ENCODE measurements around the gene SMOC2. TPM values are rescaled to one million over a fixed set of nuclear protein-coding genes. Genes with fewer than 3 reads are reported as not detected.
"Not testable (repeated sequence)": the region's sequence is repeated elsewhere in the genome, so short reads cannot be mapped to it uniquely, and the experiment has no call there.

SMOC2 gene
- total RNA-seq, 8 experiments from 2014 or later, result 0.15 to 31.4 (median 0.94) TPM; not detected in 2

GRCh38 chr6:168700880-168701279, 259.9 kb downstream of the SMOC2 start:
- peaks cover 0 to 6% of the 10 kb centered on the region in 2 donors for H3K4me1 ChIP-seq (replicated peaks in 1 of 2)
- no peak for ATAC-seq (replicated peaks in 6 of 8)
- H3K4me3 ChIP-seq, result no peak overlapping the region
- whole genome bisulfite sequencing, 10 experiments, result 83 to 100% (median 91%) methylated on average over 1 to 4 of the region's 8 CpGs; no CpG with 5 or more reads in 6 of the 10 experiments
- no peak overlapping the region for H3K27ac ChIP-seq
- in situ Hi-C loops (cut with MboI; ENCODE audit: low pct_unique_long_range_greater_than_20kb in 2 of 9, low sequenced_read_pairs in 9 of 9, unreplicated experiment in 9 of 9), result no loop called here

- peak in 4 of 8 experiments; percentile 29 to 64 (median 49) for ATAC-seq (replicated peaks in 6 of 8)
- Histone ChIP-seq H3K27ac (no peak overlapping the region), H3K4me3 (no peak overlapping the region), H3K4me1 (replicated peaks in 1 of 2) (peaks cover 0 to 21% of the 10 kb centered on the region in 2 donors)
- in situ Hi-C loops (cut with MboI; ENCODE audit: low pct_unique_long_range_greater_than_20kb in 2 of 9, low sequenced_read_pairs in 9 of 9, unreplicated experiment in 9 of 9), result no loop called here
- 0 to 84% (median 65%) methylated on average over 1 to 5 of the region's 16 CpGs; no CpG with 5 or more reads in 7 of the 10 experiments for WGBS, 10 experiments
Observed at GRCh38 chr6:168703990-168704389, 263.0 kb downstream of the SMOC2 start.

- no peak overlapping the region for H3K27ac ChIP-seq
- H3K4me3 ChIP-seq, result no peak overlapping the region
- WGBS, 10 experiments, result 0 to 100% (median 80%) methylated on average over 1 to 4 of the region's 6 CpGs; no CpG with 5 or more reads in 2 of the 10 experiments
- peaks cover 5 to 28% of the 10 kb centered on the region in 2 donors for H3K4me1 ChIP-seq (replicated peaks in 1 of 2)
- in situ Hi-C loops (cut with MboI; ENCODE audit: low pct_unique_long_range_greater_than_20kb in 2 of 9, low sequenced_read_pairs in 9 of 9, unreplicated experiment in 9 of 9), result no loop called here
- peak in 1 of 8 experiments; percentile 7 for ATAC-seq (replicated peaks in 6 of 8)
Observed at GRCh38 chr6:168704678-168705077, 263.7 kb downstream of the SMOC2 start.

GRCh38 chr6:168705271-168705670, 264.3 kb downstream of the SMOC2 start:
- H3K4me3 ChIP-seq; H3K27ac ChIP-seq; in situ Hi-C loops (cut with MboI; ENCODE audit: low pct_unique_long_range_greater_than_20kb in 2 of 9, low sequenced_read_pairs in 9 of 9, unreplicated experiment in 9 of 9); ATAC-seq (replicated peaks in 6 of 8): not testable (repeated sequence)
- 20 to 100% (median 90%) methylated on average over 1 of the region's 16 CpGs; no CpG with 5 or more reads in 6 of the 10 experiments for WGBS, 10 experiments
- H3K4me1 ChIP-seq (replicated peaks in 1 of 2), result peaks cover 7 to 33% of the 10 kb centered on the region in 2 donors

- ATAC-seq (replicated peaks in 6 of 8), result no peak
- in situ Hi-C loops (cut with MboI; ENCODE audit: low pct_unique_long_range_greater_than_20kb in 2 of 9, low sequenced_read_pairs in 9 of 9, unreplicated experiment in 9 of 9), result no loop called here
- peaks cover 7 to 38% of the 10 kb centered on the region in 2 donors for H3K4me1 ChIP-seq (replicated peaks in 1 of 2)
- H3K27ac ChIP-seq, result no peak overlapping the region
- WGBS, 10 experiments, result 50 to 100% (median 89%) methylated on average over 1 to 11 of the region's 25 CpGs
- no peak overlapping the region for H3K4me3 ChIP-seq
Observed at GRCh38 chr6:168706471-168707177, 265.6 kb downstream of the SMOC2 start.

GRCh38 chr6:168708526-168708925, 267.5 kb downstream of the SMOC2 start:
- 8 to 71% (median 57%) methylated on average over 1 to 5 of the region's 5 CpGs; no CpG with 5 or more reads in 1 of the 10 experiments for WGBS, 10 experiments
- in situ Hi-C loops (cut with MboI; ENCODE audit: low pct_unique_long_range_greater_than_20kb in 2 of 9, low sequenced_read_pairs in 9 of 9, unreplicated experiment in 9 of 9), result no loop called here
- Histone ChIP-seq H3K4me1 (replicated peaks in 1 of 2) (peaks cover 10 to 38% of the 10 kb centered on the region in 2 donors), H3K27ac (no peak overlapping the region), H3K4me3 (no peak overlapping the region)
- ATAC-seq (replicated peaks in 6 of 8), result peak in 4 of 8 experiments; percentile 34 to 59 (median 48)

- H3K27ac ChIP-seq, result no peak overlapping the region
- peak in 5 of 8 experiments; percentile 27 to 77 (median 47) for ATAC-seq (replicated peaks in 6 of 8)
- H3K4me1 ChIP-seq (replicated peaks in 1 of 2), result peaks cover 10 to 33% of the 10 kb centered on the region in 2 donors
- no peak overlapping the region for H3K4me3 ChIP-seq
- in situ Hi-C loops (cut with MboI; ENCODE audit: low pct_unique_long_range_greater_than_20kb in 2 of 9, low sequenced_read_pairs in 9 of 9, unreplicated experiment in 9 of 9), result no loop called here
- 0 to 75% (median 33%) methylated on average over 1 to 2 of the region's 2 CpGs; no CpG with 5 or more reads in 1 of the 10 experiments for WGBS, 10 experiments
Observed at GRCh38 chr6:168708984-168709383, 268.0 kb downstream of the SMOC2 start.

GRCh38 chr6:168709390-168709789, 268.4 kb downstream of the SMOC2 start:
- WGBS, 10 experiments, result 38 to 100% (median 63%) methylated on average over 1 to 6 of the region's 9 CpGs; no CpG with 5 or more reads in 4 of the 10 experiments
- in situ Hi-C loops (cut with MboI; ENCODE audit: low pct_unique_long_range_greater_than_20kb in 2 of 9, low sequenced_read_pairs in 9 of 9, unreplicated experiment in 9 of 9), result no loop called here
- Histone ChIP-seq H3K27ac (no peak overlapping the region), H3K4me1 (replicated peaks in 1 of 2) (peaks cover 10 to 32% of the 10 kb centered on the region in 2 donors), H3K4me3 (no peak overlapping the region)
- ATAC-seq (replicated peaks in 6 of 8), result no peak

- H3K27ac ChIP-seq, result no peak overlapping the region
- 20 to 100% (median 67%) methylated on average over 1 to 5 of the region's 9 CpGs; no CpG with 5 or more reads in 3 of the 10 experiments for WGBS, 10 experiments
- in situ Hi-C loops (cut with MboI; ENCODE audit: low pct_unique_long_range_greater_than_20kb in 2 of 9, low sequenced_read_pairs in 9 of 9, unreplicated experiment in 9 of 9), result no loop called here
- H3K4me1 ChIP-seq (replicated peaks in 1 of 2), result peaks cover 10 to 32% of the 10 kb centered on the region in 2 donors
- no peak for ATAC-seq (replicated peaks in 6 of 8)
- no peak overlapping the region for H3K4me3 ChIP-seq
Observed at GRCh38 chr6:168709991-168710390, 269.0 kb downstream of the SMOC2 start.

GRCh38 chr6:168711049-168711640, 270.2 kb downstream of the SMOC2 start:
- no peak overlapping the region for H3K27ac ChIP-seq
- ATAC-seq (replicated peaks in 6 of 8), result no peak
- in situ Hi-C loops (cut with MboI; ENCODE audit: low pct_unique_long_range_greater_than_20kb in 2 of 9, low sequenced_read_pairs in 9 of 9, unreplicated experiment in 9 of 9), result no loop called here
- H3K4me1 ChIP-seq (replicated peaks in 1 of 2), result peaks cover 10 to 32% of the 10 kb centered on the region in 2 donors
- WGBS, 10 experiments, result 0 to 100% (median 74%) methylated on average over 1 to 5 of the region's 5 CpGs; no CpG with 5 or more reads in 1 of the 10 experiments
- H3K4me3 ChIP-seq, result no peak overlapping the region

- no peak overlapping the region for H3K4me3 ChIP-seq
- 23 to 93% (median 80%) methylated on average over 2 to 6 of the region's 11 CpGs; no CpG with 5 or more reads in 3 of the 10 experiments for WGBS, 10 experiments
- no peak overlapping the region for H3K27ac ChIP-seq
- in situ Hi-C loops (cut with MboI; ENCODE audit: low pct_unique_long_range_greater_than_20kb in 2 of 9, low sequenced_read_pairs in 9 of 9, unreplicated experiment in 9 of 9), result no loop called here
- peak in 1 of 8 experiments; percentile 65 for ATAC-seq (replicated peaks in 6 of 8)
- H3K4me1 ChIP-seq (replicated peaks in 1 of 2), result peaks cover 10 to 32% of the 10 kb centered on the region in 2 donors
Observed at GRCh38 chr6:168711666-168712300, 270.8 kb downstream of the SMOC2 start.

GRCh38 chr6:168712993-168713392, 272.0 kb downstream of the SMOC2 start:
- H3K4me3 ChIP-seq, result no peak overlapping the region
- no peak overlapping the region for H3K27ac ChIP-seq
- in situ Hi-C loops (cut with MboI; ENCODE audit: low pct_unique_long_range_greater_than_20kb in 2 of 9, low sequenced_read_pairs in 9 of 9, unreplicated experiment in 9 of 9), result no loop called here
- H3K4me1 ChIP-seq (replicated peaks in 1 of 2), result peaks cover 10 to 27% of the 10 kb centered on the region in 2 donors
- peak in 3 of 8 experiments; percentile 34 to 53 (median 40) for ATAC-seq (replicated peaks in 6 of 8)
- WGBS, 10 experiments, result 0 to 80% (median 67%) methylated on average over 1 to 4 of the region's 5 CpGs; no CpG with 5 or more reads in 3 of the 10 experiments

GRCh38 chr6:168713839-168714238, 272.9 kb downstream of the SMOC2 start:
- ATAC-seq (replicated peaks in 6 of 8), result peak in 3 of 8 experiments; percentile 24 to 53 (median 36)
- WGBS, 10 experiments, result 0 to 100% (median 75%) methylated on average over 1 to 3 of the region's 3 CpGs; no CpG with 5 or more reads in 7 of the 10 experiments
- H3K27ac ChIP-seq, result no peak overlapping the region
- in situ Hi-C loops (cut with MboI; ENCODE audit: low pct_unique_long_range_greater_than_20kb in 2 of 9, low sequenced_read_pairs in 9 of 9, unreplicated experiment in 9 of 9), result no loop called here
- H3K4me3 ChIP-seq, result no peak overlapping the region
- H3K4me1 ChIP-seq (replicated peaks in 1 of 2), result peaks cover 10 to 19% of the 10 kb centered on the region in 2 donors
